GM19397 (cell line): Measurements from ENCODE around the gene AOPEP.

Source experiments
- ATAC-seq: cut with Tn5 transposase; IDR thresholded peaks from one replicate; pipeline ENCODE4 v1.9.1; 2021; ENCODE audit warnings: mild to moderate bottlenecking, moderate library complexity; ENCODE audit not compliant: unreplicated experiment

AOPEP gene

GRCh38 chr9:95103871-95104580 lies 377.5 kb downstream of the AOPEP start:
- no peak for ATAC-seq

- ATAC-seq: no peak
Measured at GRCh38 chr9:95104581-95104960, 378.1 kb downstream of the AOPEP start.

GRCh38 chr9:95104980-95105379 lies 378.5 kb downstream of the AOPEP start:
- no peak for ATAC-seq

GRCh38 chr9:95105519-95106287 lies 379.2 kb downstream of the AOPEP start:
- ATAC-seq: no peak

- ATAC-seq: no peak
Measured at GRCh38 chr9:95107001-95107749, 380.7 kb downstream of the AOPEP start.

GRCh38 chr9:95107976-95108375 lies 381.5 kb downstream of the AOPEP start:
- no peak for ATAC-seq

- ATAC-seq: no peak
Measured at GRCh38 chr9:95108777-95109176, 382.3 kb downstream of the AOPEP start.

GRCh38 chr9:95109456-95109855 lies 383.0 kb downstream of the AOPEP start:
- no peak for ATAC-seq

GRCh38 chr9:95110921-95111525 lies 384.5 kb downstream of the AOPEP start:
- ATAC-seq: no peak

- ATAC-seq: no peak
Measured at GRCh38 chr9:95111716-95112115, 385.2 kb downstream of the AOPEP start.

GRCh38 chr9:95112436-95113280 lies 386.2 kb downstream of the AOPEP start:
- ATAC-seq: no peak

- no peak for ATAC-seq
Measured at GRCh38 chr9:95115104-95115503, 388.6 kb downstream of the AOPEP start.

- ATAC-seq: no peak
Measured at GRCh38 chr9:95116002-95116807, 389.7 kb downstream of the AOPEP start.

GRCh38 chr9:95116808-95117204 lies 390.3 kb downstream of the AOPEP start:
- ATAC-seq: no peak

GRCh38 chr9:95118596-95118995 lies 392.1 kb downstream of the AOPEP start:
- ATAC-seq: no peak

- no peak for ATAC-seq
Measured at GRCh38 chr9:95120781-95121370, 394.4 kb downstream of the AOPEP start.

- ATAC-seq: no peak
Measured at GRCh38 chr9:95124582-95125367, 398.3 kb downstream of the AOPEP start.

- no peak for ATAC-seq
Measured at GRCh38 chr9:95125652-95126051, 399.2 kb downstream of the AOPEP start.
